Measurements from ENCODE around the gene CREB3L4.
A peak's percentile ranks its signal among the peaks of the same experiment; 100 is the strongest.

CREB3L4 gene

GRCh38 chr1:153967107-153967999 lies at the start of gene CREB3L4:
Gene CREB3L4, plus strand, starts transcription at chr1:153967902. Its CDS starts 624 bp downstream, at chr1:153968526.
- DNase-seq: peak; percentile 94

- peak; percentile 43 for DNase-seq
Measured at GRCh38 chr1:153919876-153920852, 47.5 kb upstream of the CREB3L4 start.

GRCh38 chr1:153921080-153921802 lies 46.5 kb upstream of the CREB3L4 start:
- no peak for DNase-seq

GRCh38 chr1:153921803-153922075 lies 46.0 kb upstream of the CREB3L4 start:
- no peak for DNase-seq

DNA sequence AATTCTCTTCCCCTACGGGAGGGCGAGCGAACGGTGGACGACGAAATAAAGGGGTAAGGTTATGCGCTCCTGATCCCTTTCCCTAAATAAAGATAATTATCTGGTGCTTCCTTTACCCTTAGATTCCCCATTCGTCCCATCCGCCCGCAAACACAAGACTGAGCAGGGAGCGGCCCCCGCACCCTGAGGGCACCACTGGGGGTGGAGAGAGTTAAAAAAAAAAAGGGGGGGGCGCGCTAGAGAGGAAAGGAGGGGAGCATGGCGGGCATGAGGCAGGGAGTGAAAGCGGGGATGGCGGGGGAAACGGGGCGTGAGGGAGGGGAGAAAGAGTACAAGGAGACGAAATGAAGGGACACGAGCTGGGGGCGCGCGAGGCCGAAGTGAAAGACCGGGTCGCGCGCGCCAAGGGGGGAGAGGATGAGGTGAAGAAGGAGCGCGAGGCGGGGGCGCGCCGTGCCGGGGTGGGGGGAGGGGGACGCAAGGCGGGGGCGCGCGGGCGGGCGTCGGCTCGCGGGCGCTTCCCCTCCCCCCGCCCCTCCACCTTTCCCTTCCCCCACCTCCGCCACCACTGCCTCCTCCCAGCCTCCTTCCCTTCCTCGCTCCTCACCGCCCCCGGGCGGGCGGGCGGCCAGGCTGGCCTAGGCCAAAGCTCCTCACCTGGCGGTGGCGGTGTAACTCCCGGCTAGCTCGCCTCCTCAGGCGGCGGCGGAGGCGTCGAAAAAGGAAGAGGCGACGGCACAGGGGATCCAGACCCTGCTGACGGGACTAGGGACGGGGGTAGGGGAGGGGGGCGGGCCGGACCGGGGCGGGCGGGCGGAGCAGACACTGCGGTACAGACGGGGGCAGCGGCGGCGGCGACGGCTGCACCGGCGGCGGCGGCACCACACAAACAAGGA lies 45.4 kb upstream of the CREB3L4 start:
- peak; percentile 59 for DNase-seq

DNA sequence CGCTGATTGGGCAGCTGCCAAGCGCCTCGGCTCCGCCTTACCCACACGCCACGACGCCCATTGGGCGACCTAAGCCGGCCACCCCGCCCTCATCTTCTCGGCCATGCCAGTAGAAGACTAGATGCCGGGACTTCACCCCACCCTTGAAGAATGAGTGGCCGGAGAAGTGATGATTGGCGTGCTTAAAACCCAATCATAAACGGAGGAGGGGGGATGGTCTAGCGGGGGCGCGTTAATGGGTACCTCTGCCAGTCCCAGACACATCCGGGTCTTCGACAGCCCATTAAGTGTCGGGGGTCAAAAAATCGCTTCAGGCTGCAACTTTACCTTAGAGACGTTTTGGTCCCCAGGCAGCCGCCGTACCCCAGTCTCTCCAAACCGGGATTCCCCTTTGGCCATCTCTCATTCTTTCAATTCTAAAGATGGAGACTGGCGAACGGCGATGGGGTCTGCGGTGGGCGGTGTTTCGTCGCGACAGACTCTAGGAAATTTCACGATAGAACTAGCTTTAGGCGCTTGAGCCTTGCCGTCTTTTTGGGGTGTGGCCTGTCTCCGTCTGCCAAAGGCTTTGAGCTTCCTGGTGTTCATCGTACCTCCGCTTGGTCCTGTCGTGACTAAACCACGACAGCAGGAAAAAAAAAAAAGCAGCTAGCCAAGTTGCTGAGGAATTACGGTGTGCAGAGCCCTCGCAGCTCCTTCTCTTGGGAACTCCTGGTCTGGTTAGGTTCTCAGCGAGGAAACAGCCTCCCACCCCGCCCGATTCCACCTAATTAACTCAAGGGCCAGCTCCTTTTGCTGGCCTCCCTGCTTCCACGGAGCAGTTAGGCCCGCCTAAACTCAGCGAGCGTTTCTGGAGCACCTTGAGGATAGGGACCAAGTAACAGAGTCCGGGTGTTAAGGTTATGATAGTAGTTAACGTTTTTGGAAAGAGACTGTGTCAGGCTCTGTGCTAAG lies 44.5 kb upstream of the CREB3L4 start, which contains the start of gene GATAD2B:
TSS of gene GATAD2B (minus strand) at position 1 of the 954 bp plus-strand sequence. CDS start 94,625 bp downstream, outside the sequence.
- peak; percentile 100 for DNase-seq

DNA sequence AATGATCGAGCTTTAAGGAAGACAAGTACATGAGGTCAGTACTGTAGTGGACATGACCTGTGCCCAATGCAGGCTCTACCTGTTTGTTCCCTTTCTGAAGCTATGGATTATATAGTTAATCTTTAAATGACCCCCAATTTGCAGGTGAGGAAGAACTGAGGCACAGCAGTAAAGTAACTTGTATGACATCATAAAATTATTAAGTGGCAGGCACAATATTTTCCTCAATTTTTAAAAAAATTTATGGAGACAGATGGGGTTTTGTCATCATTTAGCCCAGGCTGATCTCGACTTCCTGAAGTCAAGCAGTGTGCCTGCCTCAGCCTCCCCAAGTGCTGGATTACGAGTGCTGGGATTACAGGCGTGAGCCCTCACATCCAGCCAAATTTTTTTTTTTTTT lies 41.3 kb upstream of the CREB3L4 start:
- no peak for DNase-seq

GRCh38 chr1:153928245-153928644 lies 39.5 kb upstream of the CREB3L4 start:
- no peak for DNase-seq

- no peak for DNase-seq
Measured at GRCh38 chr1:153928791-153929341, 38.8 kb upstream of the CREB3L4 start.

DNA sequence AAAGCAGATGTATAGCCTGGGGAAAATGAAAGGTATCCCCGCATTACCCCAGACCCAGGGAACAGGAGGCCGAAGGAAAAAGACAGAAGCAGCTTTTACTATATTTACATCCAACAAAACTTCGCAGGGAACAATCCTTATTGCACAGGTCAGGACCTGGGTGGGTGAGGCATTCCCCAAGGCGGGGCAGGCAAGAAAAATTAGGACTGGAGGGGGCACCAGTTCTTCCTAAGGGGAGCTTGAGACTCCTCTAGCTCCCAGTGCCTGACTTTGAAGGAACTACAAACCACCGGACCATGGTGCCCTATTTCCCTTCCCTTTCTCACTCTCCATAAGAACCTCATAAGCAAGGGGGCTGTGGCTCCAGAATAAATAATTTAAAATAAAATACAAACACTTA lies 38.3 kb upstream of the CREB3L4 start:
- no peak for DNase-seq

DNA sequence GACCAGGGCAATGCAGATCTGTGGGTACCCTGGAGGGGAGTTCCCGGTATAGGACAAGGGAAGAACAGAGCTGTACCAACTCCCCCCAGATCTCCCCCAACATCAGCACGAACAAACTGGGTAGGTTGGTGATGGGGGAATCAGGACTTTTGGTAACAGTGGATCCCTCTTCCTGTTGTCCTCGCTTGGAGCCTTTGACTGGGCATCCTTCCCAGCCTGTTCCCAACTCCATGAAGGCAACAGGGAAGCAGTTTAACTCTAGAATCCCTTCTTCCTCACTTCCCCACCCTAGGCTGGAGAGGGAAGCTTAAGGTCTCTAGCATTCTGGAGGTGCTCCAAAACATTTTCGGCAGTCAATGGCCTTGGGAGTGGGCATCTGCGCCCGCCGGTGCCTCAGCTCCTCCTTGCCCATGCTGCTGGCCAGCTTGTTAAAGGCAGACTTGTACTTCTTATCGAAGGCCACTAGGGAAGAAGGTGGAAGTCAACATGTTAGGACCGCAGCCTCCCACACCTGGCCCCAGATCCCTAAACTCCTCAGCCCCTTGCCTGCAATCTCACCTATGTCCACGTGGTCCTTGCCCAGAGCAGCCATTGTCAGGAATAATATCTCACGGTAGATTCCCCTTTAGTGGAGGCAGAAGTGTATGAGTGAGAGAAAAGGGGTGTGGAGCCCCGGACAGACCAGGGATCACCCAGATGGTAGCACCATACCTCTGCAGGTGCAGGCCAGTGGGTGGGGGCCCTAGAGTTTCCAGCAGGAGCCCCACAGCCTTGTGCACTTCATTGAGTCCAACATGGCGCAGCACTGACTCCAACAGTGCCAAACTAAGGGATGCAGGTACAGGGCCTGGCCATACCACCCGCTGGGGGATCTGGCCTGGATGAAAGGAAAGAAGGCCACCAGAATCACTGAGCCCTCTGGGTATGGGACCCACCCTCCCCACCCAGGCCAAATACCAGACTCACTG lies 37.4 kb upstream of the CREB3L4 start:
- no peak for DNase-seq

DNA sequence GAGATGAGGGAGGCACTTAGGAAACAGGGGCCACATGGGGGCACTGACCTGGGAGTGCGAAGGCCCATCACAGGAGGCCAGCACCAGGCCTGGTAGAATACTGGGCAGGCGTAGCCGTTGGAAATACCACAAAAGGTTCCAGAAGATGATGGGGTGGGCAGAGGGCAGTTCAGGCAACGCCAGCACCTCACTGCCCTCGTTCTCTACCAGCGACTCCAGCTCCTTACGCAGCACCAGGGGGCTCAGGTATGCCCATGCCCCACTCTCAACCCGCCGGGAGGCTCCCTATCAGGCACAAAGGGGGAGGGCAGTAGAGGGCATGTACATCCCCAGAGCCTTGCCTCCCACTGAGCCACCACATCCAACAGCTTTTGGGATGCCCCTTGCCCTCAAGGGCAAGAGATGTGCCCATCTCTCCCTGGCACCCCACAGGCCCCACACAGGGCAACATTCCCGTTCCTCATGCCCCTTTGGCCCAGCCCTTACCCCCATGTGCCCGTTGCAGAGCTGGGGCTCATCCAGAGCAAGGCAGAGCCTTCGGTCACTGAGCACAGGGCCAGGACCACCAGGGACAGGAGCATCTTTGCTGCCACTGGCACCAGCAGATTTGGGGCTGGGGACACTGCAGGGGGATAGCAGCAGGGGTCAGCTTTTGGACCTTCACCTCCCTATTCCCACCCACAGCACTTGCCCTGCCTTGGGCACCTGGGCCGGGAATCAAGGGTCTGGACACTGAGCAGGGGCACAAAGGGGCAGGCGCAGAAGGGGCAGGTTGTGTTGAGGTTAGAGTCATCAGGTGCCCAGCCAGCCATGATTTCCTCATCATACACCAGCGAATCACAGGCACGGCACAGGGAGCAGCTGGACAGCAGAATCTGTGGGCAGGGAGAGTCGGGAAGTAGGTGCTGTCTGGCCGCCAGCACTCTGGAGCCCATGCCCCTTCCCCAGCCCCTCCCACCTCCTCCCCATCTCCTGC lies 35.3 kb upstream of the CREB3L4 start:
- DNase-seq: no peak

DNA sequence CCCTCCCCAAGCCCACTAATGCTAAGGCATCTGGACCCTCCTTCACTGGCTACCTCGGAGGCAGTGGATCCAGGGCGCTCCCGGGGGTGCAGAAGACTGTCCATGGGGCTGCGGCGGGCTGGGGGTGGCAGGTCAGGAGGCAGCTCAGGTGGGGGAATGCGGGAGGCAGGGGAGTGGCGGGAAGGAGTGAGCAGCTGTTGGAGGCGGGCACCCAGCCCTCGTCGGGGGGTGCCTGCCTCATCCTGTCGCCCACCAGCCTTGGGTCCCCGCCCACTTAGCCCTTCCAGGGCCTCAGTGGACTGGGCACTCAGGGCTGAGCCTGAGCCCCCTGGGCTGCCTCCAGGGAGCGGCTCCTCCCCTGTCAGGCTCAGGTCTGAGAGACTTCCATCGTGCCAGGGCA lies 34.3 kb upstream of the CREB3L4 start:
- no peak for DNase-seq

- DNase-seq: no peak
Measured at GRCh38 chr1:153933955-153934354, 33.7 kb upstream of the CREB3L4 start.

DNA sequence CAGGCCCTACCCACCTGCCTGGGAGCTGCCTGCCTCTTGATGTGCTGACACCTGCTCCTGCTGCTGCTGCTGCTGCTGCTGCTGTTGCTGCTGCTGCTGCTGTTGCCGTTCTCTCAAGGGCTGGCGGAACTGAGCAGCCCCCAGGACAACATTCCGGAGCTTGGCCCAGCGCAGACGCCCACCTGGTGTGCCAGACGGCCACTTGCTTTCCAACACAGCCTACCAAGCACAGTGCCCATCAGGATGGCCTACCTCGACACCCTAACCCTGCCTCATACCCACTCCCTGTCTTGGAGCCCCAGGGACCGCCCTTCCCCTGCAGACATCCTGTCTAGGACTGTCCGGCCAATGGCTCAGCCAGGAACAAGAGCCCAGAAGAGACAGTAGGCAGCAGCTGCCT lies 33.0 kb upstream of the CREB3L4 start:
- no peak for DNase-seq

DNA sequence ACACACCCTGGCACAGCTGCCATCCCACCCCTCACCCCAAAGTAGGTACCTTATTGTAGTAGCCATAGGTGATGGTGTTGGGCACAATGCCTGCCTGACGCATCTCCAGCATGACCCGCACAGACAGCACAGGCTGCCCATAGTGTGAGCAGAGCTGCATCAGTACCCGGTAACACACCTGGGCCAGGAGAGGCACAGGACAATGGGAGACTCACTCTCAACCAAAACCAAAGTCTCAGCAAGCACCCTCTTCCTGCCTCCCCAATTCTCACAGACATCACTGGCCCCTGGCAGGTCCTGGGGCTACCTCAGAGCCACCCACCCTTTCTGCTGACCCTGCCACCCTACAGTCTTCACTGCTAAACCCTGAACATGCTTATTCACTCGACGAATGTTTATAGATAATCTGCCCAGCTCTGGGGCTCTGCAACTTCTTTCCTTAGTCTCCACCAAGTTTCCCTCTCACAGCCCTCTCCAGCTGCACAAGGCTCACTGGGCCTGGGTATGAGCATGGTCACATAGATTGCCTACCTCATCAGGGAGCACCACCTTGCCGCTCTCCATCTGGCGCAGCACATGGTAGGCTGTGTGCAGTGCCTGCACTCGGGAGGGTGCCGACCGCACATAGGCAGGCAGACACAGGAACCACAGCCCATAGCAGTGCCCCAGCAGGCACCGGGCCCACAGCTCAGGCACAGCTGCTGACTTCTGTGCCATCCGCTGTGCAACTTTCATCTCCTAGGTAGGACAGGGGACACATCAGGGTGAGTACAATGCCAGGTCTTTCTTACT lies 31.5 kb upstream of the CREB3L4 start:
- no peak for DNase-seq

GRCh38 chr1:153937331-153937730 lies 30.4 kb upstream of the CREB3L4 start:
- no peak for DNase-seq
